Activated naive CD4-positive, alpha-beta T cell treated with Interleukin-2 at 50 U/mL for 16 hours (primary cell): Measurements from ENCODE around the gene MAP10.

Experiments used
- DNase-seq: peaks from one replicate; pipeline ENCODE4 v3.0.0-alpha.2; 2020

Gene MAP10

GRCh38 chr1:232797856-232798510 is 7.2 kb upstream of the MAP10 start:
- no peak for DNase-seq

- DNase-seq, result no peak
These were observed 6.3 kb upstream of the MAP10 start for GRCh38 chr1:232798920-232799319.

- no peak for DNase-seq
These were observed 932 bp downstream of the MAP10 start for GRCh38 chr1:232806186-232806510.

GRCh38 chr1:232810856-232811255 is 5.6 kb downstream of the MAP10 start:
- no peak for DNase-seq

- DNase-seq, result no peak
These were observed 7.3 kb downstream of the MAP10 start for GRCh38 chr1:232812560-232812959.

GRCh38 chr1:232813097-232813496 is 7.9 kb downstream of the MAP10 start:
- DNase-seq, result no peak

- no peak for DNase-seq
These were observed 8.5 kb downstream of the MAP10 start for GRCh38 chr1:232813760-232814159.

- no peak for DNase-seq
These were observed 11.1 kb downstream of the MAP10 start for GRCh38 chr1:232816324-232816723.

- DNase-seq, result no peak
These were observed 12.8 kb downstream of the MAP10 start for GRCh38 chr1:232818040-232818439.

- no peak for DNase-seq
These were observed 15.2 kb downstream of the MAP10 start for GRCh38 chr1:232820431-232820830.

- no peak for DNase-seq
These were observed 17.3 kb downstream of the MAP10 start for GRCh38 chr1:232822530-232822929.

GRCh38 chr1:232826318-232826717 is 21.1 kb downstream of the MAP10 start:
- DNase-seq, result no peak

GRCh38 chr1:232830661-232831060 is 25.4 kb downstream of the MAP10 start:
- DNase-seq, result no peak

GRCh38 chr1:232831895-232832294 is 26.7 kb downstream of the MAP10 start:
- DNase-seq, result no peak

GRCh38 chr1:232834066-232834465 is 28.9 kb downstream of the MAP10 start:
- no peak for DNase-seq

- DNase-seq, result no peak
These were observed 29.9 kb downstream of the MAP10 start for GRCh38 chr1:232835166-232835565.

GRCh38 chr1:232837087-232837486 is 31.9 kb downstream of the MAP10 start:
- no peak for DNase-seq

- no peak for DNase-seq
These were observed 36.8 kb downstream of the MAP10 start for GRCh38 chr1:232841823-232842565.

GRCh38 chr1:232844791-232845190 is 39.6 kb downstream of the MAP10 start:
- no peak for DNase-seq

GRCh38 chr1:232845406-232845955 is 40.3 kb downstream of the MAP10 start:
- no peak for DNase-seq

- DNase-seq, result no peak
These were observed 46.3 kb downstream of the MAP10 start for GRCh38 chr1:232851532-232851931.

- no peak for DNase-seq
These were observed 49.0 kb downstream of the MAP10 start for GRCh38 chr1:232853994-232854797.

- DNase-seq, result no peak
These were observed 49.6 kb downstream of the MAP10 start for GRCh38 chr1:232854798-232855159.

- no peak for DNase-seq
These were observed 51.3 kb downstream of the MAP10 start for GRCh38 chr1:232856541-232856940.
